Activated T-helper 9 cell treated with anti-CD3 and anti-CD28 coated beads, Interleukin-2, amount 50 U/mL, for 16 hours (primary cell): Measurements from ENCODE around the gene NSD1.
A peak's percentile ranks its signal among the peaks of the same experiment; 100 is the strongest.

Experiments used
- DNase-seq: peaks from one replicate; pipeline ENCODE4 v3.0.0-alpha.2; 2020; ENCODE audit warnings: low read depth

NSD1 gene

DNA sequence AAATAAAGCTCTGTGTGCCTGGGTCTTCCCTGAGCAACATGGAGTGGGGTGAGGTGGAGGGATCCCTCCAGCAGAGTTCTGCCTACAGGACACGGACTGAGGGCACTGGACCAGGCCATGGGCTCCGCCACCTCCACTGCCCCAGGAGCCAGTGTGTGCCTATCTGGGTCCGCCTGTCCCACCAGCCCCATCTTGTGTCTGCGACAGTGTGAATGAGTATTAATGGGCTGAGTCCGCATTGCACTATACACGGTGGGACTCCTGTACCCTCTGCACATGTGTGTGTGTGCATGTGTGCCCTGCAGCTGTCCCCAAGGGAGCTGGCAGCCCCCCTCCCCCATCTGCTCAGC lies 35.5 kb upstream of the NSD1 start:
- DNase-seq = no peak

GRCh38 chr5:177098470-177099141 lies 35.0 kb upstream of the NSD1 start:
- DNase-seq = no peak

GRCh38 chr5:177099422-177100093 lies 34.0 kb upstream of the NSD1 start:
- DNase-seq = no peak

GRCh38 chr5:177100714-177101121 lies 32.9 kb upstream of the NSD1 start:
- no peak for DNase-seq

DNA sequence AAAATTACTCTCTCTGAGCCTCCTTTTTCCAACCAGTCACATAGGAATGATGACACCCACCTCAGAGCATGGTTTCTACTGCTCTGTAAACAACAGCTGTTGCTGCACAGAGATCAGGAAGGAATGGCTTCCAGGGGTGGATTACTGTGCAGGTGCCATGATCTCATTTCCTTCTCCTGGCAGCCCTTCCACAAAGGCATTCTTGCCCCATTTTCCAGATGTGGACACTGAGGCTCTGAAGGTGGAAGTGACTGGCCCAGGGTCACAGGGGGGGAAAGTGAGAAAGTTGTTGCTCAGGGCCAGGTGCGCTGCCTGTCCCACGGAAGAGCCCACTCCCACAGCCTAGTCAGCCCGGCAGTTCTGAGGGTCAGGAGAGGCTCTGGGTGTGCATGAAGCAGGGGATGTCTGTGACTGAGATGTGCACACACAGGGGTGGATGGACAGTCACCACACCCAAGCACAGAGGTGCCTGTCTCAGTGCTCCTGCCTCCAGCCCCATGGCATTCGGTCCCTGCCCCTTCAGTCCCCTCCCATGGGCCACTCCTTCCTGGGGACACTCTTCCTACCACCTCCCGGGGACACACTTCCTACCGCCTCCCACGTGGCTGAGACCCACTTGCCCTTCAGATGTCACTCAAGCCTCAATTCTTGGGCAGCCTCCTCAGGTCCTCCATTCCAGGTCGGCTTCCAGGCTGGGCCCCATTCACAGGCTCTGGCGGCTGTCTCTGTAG lies 29.9 kb upstream of the NSD1 start:
- DNase-seq = no peak

GRCh38 chr5:177105691-177106476 lies 27.7 kb upstream of the NSD1 start:
- no peak for DNase-seq

DNA sequence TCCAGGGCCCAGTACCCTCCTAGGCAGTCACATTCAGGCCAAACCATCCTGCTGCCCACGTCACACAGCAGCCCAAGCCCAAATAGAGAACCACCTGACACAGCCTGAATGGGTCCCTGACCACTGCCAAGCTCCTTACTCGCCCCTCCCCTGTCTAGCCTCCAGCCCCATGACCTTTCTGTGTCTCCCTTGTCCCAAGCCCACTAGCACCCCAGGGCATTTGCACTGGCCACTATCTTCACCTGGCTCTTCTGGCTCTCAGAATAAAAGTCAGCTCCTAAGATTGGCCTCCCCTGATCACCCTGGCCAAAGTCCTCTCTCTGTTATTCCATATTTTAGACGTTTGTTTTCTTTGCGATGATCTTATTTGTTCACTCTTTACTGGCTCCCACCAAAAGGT lies 26.4 kb upstream of the NSD1 start:
- no peak for DNase-seq

GRCh38 chr5:177109810-177110209 lies 23.8 kb upstream of the NSD1 start:
- DNase-seq = no peak

- DNase-seq = peak; percentile 37
These were observed 21.7 kb upstream of the NSD1 start for GRCh38 chr5:177111720-177112394.

DNA sequence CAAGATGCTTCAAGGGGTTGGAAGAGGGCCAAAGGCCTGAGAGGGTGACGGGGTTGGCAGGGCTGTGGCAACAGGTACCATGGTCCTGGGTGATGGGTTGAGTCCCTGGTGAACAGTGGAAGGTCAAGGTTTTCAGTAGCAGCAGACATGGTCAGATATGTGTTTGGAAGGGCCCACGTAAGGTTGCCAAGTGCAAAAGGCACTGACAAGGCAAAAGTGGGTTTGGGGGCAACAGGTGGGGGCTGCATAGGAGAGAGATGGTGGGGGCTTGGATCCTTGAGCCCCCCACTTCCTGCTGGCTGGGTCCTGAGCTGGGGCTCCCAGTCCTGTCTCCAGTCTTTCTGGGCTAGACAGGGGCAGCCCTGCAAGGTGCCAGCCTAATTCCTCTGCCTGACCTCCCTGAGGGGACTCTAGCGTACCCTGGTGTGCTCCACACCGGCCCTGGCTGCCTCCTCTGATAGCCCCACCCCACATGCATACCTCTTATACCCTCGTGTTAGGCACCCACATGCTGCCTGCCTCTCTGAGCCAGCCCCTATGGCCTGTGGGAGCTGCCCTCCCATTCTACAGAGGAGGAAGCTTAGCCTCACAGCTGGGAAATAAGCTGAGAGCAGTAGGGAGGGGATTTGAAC lies 20.9 kb upstream of the NSD1 start:
- DNase-seq = no peak

DNA sequence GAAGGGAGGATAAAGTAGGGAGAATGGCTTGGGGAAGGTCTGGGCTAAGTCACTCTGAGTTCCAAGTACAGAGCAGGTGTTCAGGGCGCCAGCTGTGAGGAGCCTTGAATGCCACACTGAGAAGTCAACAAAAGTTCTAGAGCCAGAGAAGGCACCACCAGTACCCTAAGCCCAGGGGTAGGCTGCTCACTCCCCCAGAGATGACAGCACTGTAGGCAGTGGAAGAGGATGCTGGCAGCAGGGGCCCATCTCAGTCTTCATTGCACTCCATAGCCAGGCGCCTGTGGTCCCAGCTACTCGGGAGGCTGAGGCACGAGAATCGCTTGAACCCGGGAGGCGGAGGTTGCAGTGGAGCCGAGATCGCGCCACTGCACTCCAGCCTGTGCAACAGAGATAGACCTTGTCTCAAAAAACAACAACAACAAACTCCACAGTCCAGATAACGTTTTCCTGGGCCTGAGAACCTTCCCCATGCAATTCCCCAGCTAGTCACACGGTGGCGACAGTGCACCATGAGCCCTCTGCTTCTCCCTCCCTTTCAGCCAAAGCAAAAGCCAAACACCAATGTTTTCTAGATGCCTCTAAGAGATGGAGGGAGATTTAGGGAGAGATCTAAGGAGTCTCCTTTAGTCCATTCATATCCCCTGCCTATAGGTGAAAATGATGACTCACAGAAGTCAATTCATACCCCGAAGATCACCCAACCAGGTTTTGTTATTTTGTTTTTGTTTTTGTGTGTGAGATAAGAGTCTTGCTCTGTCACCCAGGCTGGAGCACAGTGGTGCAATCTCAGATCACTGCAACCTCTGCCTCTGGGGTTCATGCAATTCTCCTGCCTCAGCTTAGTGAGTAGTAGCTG lies 19.8 kb upstream of the NSD1 start:
- peak; percentile 60 for DNase-seq

DNA sequence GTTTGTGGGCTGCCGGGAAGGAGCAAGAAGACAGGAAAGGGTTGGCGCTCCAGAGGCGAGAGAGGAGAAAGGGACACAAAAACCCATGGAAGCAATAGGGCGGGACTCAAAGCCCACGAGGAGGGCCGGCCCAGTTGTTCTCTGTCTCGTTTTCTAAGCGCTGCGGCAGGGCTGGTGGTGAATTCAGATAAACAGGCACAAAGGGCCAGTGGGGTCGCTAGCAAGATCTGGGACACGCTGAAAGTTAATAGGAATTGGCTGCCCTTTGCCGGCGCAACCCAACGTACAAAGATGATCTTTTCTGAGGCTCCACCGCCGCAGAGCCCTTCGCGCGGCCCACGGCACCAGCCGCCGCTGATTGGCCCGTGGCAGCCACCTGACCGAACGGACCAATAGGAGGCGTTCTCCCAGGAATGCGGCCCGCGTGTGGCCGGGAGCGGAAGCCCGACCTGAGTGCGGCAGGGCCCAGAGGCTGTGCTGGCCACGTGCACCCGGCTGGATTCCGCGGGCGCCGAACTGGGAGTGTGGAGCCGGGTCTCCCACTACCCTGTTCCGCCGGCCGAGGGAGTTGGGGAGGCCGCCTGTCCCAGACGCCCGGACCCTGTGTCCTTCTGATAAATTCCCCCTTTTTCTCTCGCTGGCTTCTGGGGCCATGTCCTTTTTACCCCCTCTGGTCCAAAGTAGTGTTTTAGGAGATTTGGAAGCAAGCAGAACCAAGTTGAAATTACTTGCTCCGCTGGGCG lies 16.8 kb upstream of the NSD1 start:
- peak; percentile 74 for DNase-seq

DNA sequence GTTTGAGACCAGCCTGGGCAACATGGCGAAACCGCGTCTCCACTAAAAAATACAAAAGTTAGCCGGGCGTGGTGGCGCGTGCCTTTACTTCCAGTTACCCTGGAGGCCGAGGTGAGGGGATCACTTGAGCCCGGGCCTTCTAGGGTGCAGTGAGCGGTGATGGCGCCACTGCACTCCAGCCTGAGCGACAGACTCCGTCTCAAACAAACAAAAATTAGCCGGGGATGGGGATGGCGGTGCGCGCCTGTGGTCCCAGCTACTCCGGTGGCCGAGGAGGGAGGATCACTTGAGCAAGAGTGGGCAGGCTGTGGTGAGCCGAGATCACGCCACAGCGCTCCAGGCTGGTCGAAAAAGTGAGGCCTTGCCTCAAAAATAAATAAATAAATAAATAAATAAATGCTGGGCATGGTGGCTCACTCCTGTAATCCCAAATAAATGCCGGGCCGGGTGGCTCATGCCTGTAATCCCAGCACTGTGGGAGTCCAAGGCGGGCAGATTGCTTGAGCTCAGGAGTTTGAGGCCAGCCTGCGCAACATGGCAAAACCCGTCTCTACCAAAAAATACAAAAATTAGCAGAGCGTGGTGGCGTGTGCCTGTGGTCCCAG lies 16.0 kb upstream of the NSD1 start:
- DNase-seq = no peak

DNA sequence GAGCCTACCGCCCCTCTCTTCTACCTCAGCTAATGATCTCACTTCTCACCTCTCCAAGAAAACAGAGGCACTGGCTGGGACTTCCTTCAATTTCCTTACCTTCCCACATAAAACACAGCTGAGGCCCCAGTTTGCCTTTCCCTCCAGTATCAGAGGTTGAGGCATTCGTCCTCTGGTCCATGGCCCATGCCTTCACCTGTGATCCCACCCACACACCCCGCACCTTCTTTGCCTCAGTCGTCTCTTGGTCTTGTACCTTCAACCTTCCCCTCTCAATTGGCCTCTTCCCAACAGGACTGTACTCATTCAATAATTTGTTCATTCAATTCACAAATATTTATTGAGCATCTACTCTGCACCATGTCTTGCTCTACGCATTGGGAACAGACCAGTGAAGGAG lies 11.0 kb upstream of the NSD1 start:
- DNase-seq = no peak

GRCh38 chr5:177123789-177124485 lies 9.6 kb upstream of the NSD1 start:
- DNase-seq = no peak

DNA sequence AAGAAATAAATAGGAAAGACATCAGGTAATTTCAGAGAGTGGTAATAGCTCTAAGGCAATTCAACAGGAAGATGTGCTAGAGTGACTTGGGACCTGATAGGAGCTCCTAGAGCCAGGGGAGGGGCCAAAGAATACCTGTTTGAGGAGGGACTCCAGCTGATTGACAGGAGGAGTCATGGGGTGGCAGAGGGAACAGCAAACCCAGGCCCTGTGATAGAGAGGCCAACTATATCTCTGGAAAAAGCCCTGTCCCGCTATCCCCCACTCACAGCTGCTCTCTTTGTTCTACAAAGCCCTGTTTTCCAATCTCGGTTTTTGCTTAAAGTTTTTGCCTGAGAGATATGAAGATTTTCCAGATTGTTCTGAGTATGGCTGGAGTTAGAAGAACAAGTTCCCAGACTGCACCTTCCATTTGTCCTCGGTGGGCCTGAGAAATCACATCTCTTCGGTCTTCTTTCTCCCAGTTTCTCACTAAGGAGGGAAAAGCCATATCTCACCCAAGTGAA lies 9.0 kb upstream of the NSD1 start:
- no peak for DNase-seq

DNA sequence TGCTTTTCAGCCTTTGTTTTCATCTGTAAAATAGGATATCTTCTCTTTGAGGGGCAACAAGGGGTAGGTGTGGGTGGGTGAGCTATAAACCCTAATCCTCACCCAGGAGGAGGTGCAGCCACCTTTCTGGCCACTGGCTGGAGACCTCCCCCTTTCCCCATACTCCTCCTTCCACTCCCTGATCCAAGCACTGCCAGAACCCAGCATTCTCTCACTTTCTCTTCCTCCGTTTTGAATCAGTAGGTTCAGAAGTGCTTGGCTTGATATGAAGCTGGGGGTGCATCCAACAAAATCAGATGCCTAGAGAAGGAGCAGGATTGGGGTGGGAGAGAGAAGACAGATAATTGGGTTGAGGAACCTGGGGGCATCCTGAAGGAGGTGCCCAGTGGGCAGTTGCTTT lies 6.8 kb upstream of the NSD1 start:
- DNase-seq = no peak

DNA sequence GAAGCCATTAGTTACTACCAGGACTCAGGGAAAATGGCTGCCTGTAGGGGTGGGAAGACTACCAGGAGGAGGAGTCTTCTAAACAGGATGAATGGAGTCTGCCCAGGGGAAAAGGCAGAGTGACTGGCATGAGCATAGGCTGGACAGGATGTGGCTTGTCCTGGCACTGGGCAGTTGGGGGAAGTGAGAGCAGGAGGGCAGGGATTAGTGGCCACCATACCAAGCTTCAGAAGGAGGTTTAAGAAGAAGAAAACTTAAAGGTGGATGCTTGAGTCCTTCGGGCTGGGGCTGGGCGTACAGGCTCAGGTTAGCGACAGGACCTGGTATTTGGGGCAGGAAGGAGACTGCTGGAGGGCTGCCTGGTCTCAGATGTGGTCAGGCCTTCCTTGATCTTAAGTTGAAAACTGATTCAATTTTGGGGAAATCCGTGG lies 5.0 kb upstream of the NSD1 start:
- DNase-seq = no peak
